Mammary epithelial cell (primary cell): ENCODE measurements around the gene CDH4.

ENCODE experiments used
- EZH2 ChIP-seq: IDR thresholded peaks from 2 replicates; pipeline ENCODE4 v1.6.1; 2012; ENCODE audit warnings: low read length, inconsistent platforms, borderline replicate concordance
- TF ChIP-seq, protein P1 (sequence below), 2 donors: IDR thresholded peaks in 1 of 2; conservative IDR thresholded peaks in 1 of 2; 2 replicates each; pipeline ENCODE4 v1.5.1; 2011 to 2012; ENCODE audit warnings: inconsistent platforms in 2 of 2, low read length in 2 of 2, mild to moderate bottlenecking in 2 of 2, control low read depth in 1 of 2, low read depth in 1 of 2; ENCODE audit not compliant: insufficient read depth in 1 of 2; ENCODE audit errors: extremely low read depth in 1 of 2

DNA sequence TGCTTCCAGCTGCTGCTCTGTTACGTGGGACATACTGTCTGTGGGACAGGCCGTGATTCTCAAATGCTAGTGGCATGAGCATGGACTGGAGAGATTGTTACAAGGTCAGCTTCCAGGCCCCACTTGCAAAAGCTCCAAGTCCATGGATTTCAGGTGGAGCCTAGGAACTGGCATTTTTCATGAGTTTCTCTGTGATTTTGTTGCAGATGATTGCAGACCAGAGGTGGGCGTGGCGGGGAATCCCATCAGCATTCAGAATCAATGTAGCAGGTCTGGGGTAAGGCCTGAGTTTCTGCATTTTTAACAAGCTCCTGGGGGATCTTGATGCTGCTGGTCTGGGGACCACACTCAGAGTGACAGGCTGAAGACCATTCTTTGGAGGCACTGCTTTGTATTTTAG, 2.4 kb upstream of the CDH4 start:
- TF ChIP-seq, protein P1, sequence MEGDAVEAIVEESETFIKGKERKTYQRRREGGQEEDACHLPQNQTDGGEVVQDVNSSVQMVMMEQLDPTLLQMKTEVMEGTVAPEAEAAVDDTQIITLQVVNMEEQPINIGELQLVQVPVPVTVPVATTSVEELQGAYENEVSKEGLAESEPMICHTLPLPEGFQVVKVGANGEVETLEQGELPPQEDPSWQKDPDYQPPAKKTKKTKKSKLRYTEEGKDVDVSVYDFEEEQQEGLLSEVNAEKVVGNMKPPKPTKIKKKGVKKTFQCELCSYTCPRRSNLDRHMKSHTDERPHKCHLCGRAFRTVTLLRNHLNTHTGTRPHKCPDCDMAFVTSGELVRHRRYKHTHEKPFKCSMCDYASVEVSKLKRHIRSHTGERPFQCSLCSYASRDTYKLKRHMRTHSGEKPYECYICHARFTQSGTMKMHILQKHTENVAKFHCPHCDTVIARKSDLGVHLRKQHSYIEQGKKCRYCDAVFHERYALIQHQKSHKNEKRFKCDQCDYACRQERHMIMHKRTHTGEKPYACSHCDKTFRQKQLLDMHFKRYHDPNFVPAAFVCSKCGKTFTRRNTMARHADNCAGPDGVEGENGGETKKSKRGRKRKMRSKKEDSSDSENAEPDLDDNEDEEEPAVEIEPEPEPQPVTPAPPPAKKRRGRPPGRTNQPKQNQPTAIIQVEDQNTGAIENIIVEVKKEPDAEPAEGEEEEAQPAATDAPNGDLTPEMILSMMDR (conservative IDR thresholded peaks at IDR 0.05 in 1 of 2, IDR thresholded peaks at IDR 0.05 in 1 of 2; ENCODE audit: extremely low read depth in 1 of 2, insufficient read depth in 1 of 2, low read depth in 1 of 2, low read length in 2 of 2) = no peak
- no peak for TF ChIP-seq EZH2
